IMR-90 (cell line): Measurements from ENCODE around the gene ROBO1. TPM values are rescaled to one million over a fixed set of nuclear protein-coding genes. Genes with fewer than 3 reads are reported as not detected.
A peak's percentile ranks its signal among the peaks of the same experiment; 100 is the strongest.

Experiments
- ATAC-seq: fragments of 200-7000 bp; cut with Tn5 transposase; 2 replicates; pipeline ENCODE4 v1.9.1; 2020; ENCODE audit warnings: low read depth, mild to moderate bottlenecking, moderate library complexity
- Bru-seq: library from RNA; stranded (reverse); fragments of 400-500 nt; gene quantifications from one replicate; lab custom pipeline; 2021; lab: Mats Ljungman, UMichigan
- BruChase-seq, 2 experiments: library from RNA; stranded (reverse); fragments of 400-500 nt; gene quantifications; one replicate each; lab custom pipeline; 2021; lab: Mats Ljungman, UMichigan
- BruUV-seq: library from RNA; stranded (reverse); fragments of 400-500 nt; replicated peaks from 2 replicates; lab custom pipeline; 2021; lab: Mats Ljungman, UMichigan
- CTCF ChIA-PET: fragments of 300-600 bp; formaldehyde crosslinking; extraction: SDS; loops from one replicate; lab custom pipeline; 2021; ENCODE audit warnings: antibody characterized with exemption; lab: Yijun Ruan, JAX
- POLR2A ChIA-PET: fragments of 300-600 bp; sonication (Branson Sonifier 250); formaldehyde crosslinking; loops from one replicate; lab custom pipeline; 2022; ENCODE audit warnings: antibody characterized with exemption; ENCODE audit not compliant: unreplicated experiment; lab: Charles Lee
- DNase-seq: peaks from one replicate; pipeline ENCODE4 v3.0.0; 2013
- H2AFZ ChIP-seq: replicated peaks from 2 replicates; pipeline ENCODE3; 2013; ENCODE audit warnings: low read length, mild to moderate bottlenecking; ENCODE audit not compliant: poor library complexity
- H2AK5ac ChIP-seq: 2 replicates; pipeline ENCODE4 v1.6.1; 2013; ENCODE audit warnings: low read depth, low read length, inconsistent platforms
- H2AK9ac ChIP-seq: replicated peaks from 2 replicates; pipeline ENCODE3; 2013; ENCODE audit warnings: mild to moderate bottlenecking, low read depth, low read length, moderate library complexity; ENCODE audit not compliant: poor library complexity
- H2BK120ac ChIP-seq: 2 replicates; pipeline ENCODE4 v1.6.1; 2013; ENCODE audit warnings: low read depth, low read length, inconsistent platforms
- H2BK15ac ChIP-seq: 3 replicates; pipeline ENCODE4 v1.6.1; 2013; ENCODE audit warnings: low read depth, low read length, inconsistent platforms
- H2BK20ac ChIP-seq: 2 replicates; pipeline ENCODE4 v1.6.1; 2013; ENCODE audit warnings: low read depth, mild to moderate bottlenecking, inconsistent platforms, low read length, moderate library complexity
- H2BK5ac ChIP-seq: 2 replicates; pipeline ENCODE4 v1.6.1; 2013; ENCODE audit warnings: mild to moderate bottlenecking, low read depth, low read length, inconsistent platforms; ENCODE audit not compliant: poor library complexity, severe bottlenecking
- H3K14ac ChIP-seq: replicated peaks from 2 replicates; pipeline ENCODE4 v1.6.1; 2013; ENCODE audit warnings: low read depth, low read length, inconsistent platforms
- H3K18ac ChIP-seq: 2 replicates; pipeline ENCODE4 v1.6.1; 2013; ENCODE audit warnings: low read depth, low read length, control low read depth
- H3K23ac ChIP-seq: 2 replicates; pipeline ENCODE4 v1.6.1; 2013; ENCODE audit warnings: low read depth, low read length, inconsistent platforms
- H3K27ac ChIP-seq: 2 replicates; pipeline ENCODE4 v1.5.1; 2013; ENCODE audit warnings: mild to moderate bottlenecking, control low read depth, low read length; ENCODE audit not compliant: insufficient read depth
- H3K27me3 ChIP-seq: 2 replicates; pipeline ENCODE4 v1.6.1; 2013; ENCODE audit warnings: low read length; ENCODE audit not compliant: control insufficient read depth, insufficient read depth
- H3K36me3 ChIP-seq: 2 replicates; pipeline ENCODE4 v1.6.1; 2013; ENCODE audit warnings: low read length, mixed read lengths; ENCODE audit not compliant: control insufficient read depth, insufficient read depth
- H3K4ac ChIP-seq: 2 replicates; pipeline ENCODE4 v1.6.1; 2013; ENCODE audit warnings: low read depth, low read length, inconsistent platforms
- H3K4me1 ChIP-seq: 2 replicates; pipeline ENCODE4 v1.6.1; 2013; ENCODE audit warnings: low read length, mixed read lengths; ENCODE audit not compliant: control insufficient read depth, insufficient read depth
- H3K4me2 ChIP-seq: 2 replicates; pipeline ENCODE4 v1.6.1; 2013; ENCODE audit warnings: low read depth, mild to moderate bottlenecking, control low read depth, low read length, moderate library complexity
- H3K4me3 ChIP-seq: 2 replicates; pipeline ENCODE4 v1.5.1; 2013; ENCODE audit warnings: low read depth, mild to moderate bottlenecking, control low read depth, low read length, moderate library complexity; ENCODE audit not compliant: insufficient read depth
- H3K56ac ChIP-seq: 2 replicates; pipeline ENCODE4 v1.6.1; 2013; ENCODE audit warnings: low read length, inconsistent platforms; ENCODE audit not compliant: insufficient read depth; ENCODE audit errors: extremely low read depth
- H3K79me1 ChIP-seq, 2 experiments: 2 replicates each; pipeline ENCODE4 v1.6.1; 2013; ENCODE audit warnings: low read length in 2 of 2, inconsistent platforms in 1 of 2, low read depth in 1 of 2
- H3K9ac ChIP-seq: 2 replicates; pipeline ENCODE4 v1.6.1; 2013; ENCODE audit warnings: low read depth, low read length, control low read depth
- H3K9me1 ChIP-seq: 2 replicates; pipeline ENCODE4 v1.6.1; 2013; ENCODE audit warnings: low read length, inconsistent platforms; ENCODE audit not compliant: insufficient read depth
- H3K9me3 ChIP-seq: 2 replicates; pipeline ENCODE4 v1.6.1; 2013; ENCODE audit warnings: low read length; ENCODE audit not compliant: control insufficient read depth, insufficient read depth
- H4K20me1 ChIP-seq: 2 replicates; pipeline ENCODE4 v1.6.1; 2013; ENCODE audit warnings: low read length, inconsistent platforms; ENCODE audit not compliant: insufficient read depth
- H4K5ac ChIP-seq: 2 replicates; pipeline ENCODE4 v1.6.1; 2013; ENCODE audit warnings: mild to moderate bottlenecking, low read depth, low read length, control low read depth
- H4K8ac ChIP-seq, 2 experiments: 2 replicates each; pipeline ENCODE4 v1.6.1; 2013; ENCODE audit warnings: low read depth in 2 of 2, low read length in 2 of 2, control low read depth in 1 of 2, inconsistent platforms in 1 of 2
- H4K91ac ChIP-seq: 2 replicates; pipeline ENCODE4 v1.6.1; 2013; ENCODE audit warnings: low read depth, low read length, inconsistent platforms; ENCODE audit not compliant: insufficient read depth
- BHLHE40 ChIP-seq: fragments of 150-350 bp; IDR thresholded peaks from 2 replicates; pipeline ENCODE4 v1.6.1; 2016; ENCODE audit warnings: mild to moderate bottlenecking, low read depth, low read length
- CEBPB ChIP-seq: IDR thresholded peaks from 2 replicates; pipeline ENCODE4 v1.6.1; 2012; ENCODE audit warnings: low read depth, low read length, improper control_type of control experiment
- CTCF ChIP-seq: conservative IDR thresholded peaks from 2 replicates; pipeline ENCODE4 v1.5.1; 2012; ENCODE audit warnings: mild to moderate bottlenecking, low read depth, low read length, improper control_type of control experiment
- ELK1 ChIP-seq: fragments of 150-350 bp; IDR thresholded peaks from 2 replicates; pipeline ENCODE4 v1.6.1; 2016; ENCODE audit warnings: low read depth, mild to moderate bottlenecking, low read length, moderate library complexity, borderline replicate concordance
- FOS ChIP-seq: fragments of 150-350 bp; IDR thresholded peaks from 2 replicates; pipeline ENCODE4 v1.6.1; 2016; ENCODE audit warnings: low read depth, low read length
- MAFK ChIP-seq: IDR thresholded peaks from 2 replicates; pipeline ENCODE4 v1.6.1; 2012; ENCODE audit warnings: low read depth, low read length, improper control_type of control experiment
- MAZ ChIP-seq: IDR thresholded peaks from 2 replicates; pipeline ENCODE4 v1.6.1; 2012; ENCODE audit warnings: low read depth, mild to moderate bottlenecking, low read length, improper control_type of control experiment, moderate library complexity, borderline replicate concordance
- MXI1 ChIP-seq: IDR thresholded peaks from 2 replicates; pipeline ENCODE4 v1.6.1; 2012; ENCODE audit warnings: low read depth, mild to moderate bottlenecking, low read length, moderate library complexity, borderline replicate concordance
- NFE2L2 ChIP-seq: fragments of 150-350 bp; IDR thresholded peaks from 2 replicates; pipeline ENCODE4 v1.6.1; 2016; ENCODE audit warnings: low read depth, mild to moderate bottlenecking, low read length
- POLR2A ChIP-seq: IDR thresholded peaks from 2 replicates; pipeline ENCODE4 v1.6.1; 2012; ENCODE audit warnings: mild to moderate bottlenecking, low read depth, low read length
- RAD21 ChIP-seq: IDR thresholded peaks from 2 replicates; pipeline ENCODE4 v1.6.1; 2012; ENCODE audit warnings: low read length, improper control_type of control experiment
- RCOR1 ChIP-seq: IDR thresholded peaks from 2 replicates; pipeline ENCODE4 v1.6.1; 2012; ENCODE audit warnings: mild to moderate bottlenecking, low read length, improper control_type of control experiment; ENCODE audit not compliant: insufficient replicate concordance
- RFX5 ChIP-seq: IDR thresholded peaks from 2 replicates; pipeline ENCODE4 v1.8.0; 2012; ENCODE audit warnings: low read depth, mild to moderate bottlenecking, low read length, moderate library complexity
- SMC3 ChIP-seq: fragments of 150-350 bp; IDR thresholded peaks from 2 replicates; pipeline ENCODE4 v1.6.1; 2016; ENCODE audit warnings: low read depth, mild to moderate bottlenecking, antibody characterized with exemption, low read length, moderate library complexity
- USF2 ChIP-seq: fragments of 150-350 bp; IDR thresholded peaks from 2 replicates; pipeline ENCODE4 v1.6.1; 2017; ENCODE audit warnings: mild to moderate bottlenecking, antibody characterized with exemption, low read length, low read depth
- WGBS, 2 experiments: methylation state at CpG; one replicate each; pipeline versions ENCODE4 v1.1.5 to v1.1.7; 2013; ENCODE audit warnings: missing lambda C conversion rate in 2 of 2; ENCODE audit not compliant: insufficient read length in 1 of 2; ENCODE audit errors: extremely low coverage in 2 of 2; 5-methylcytosine and 5-hydroxymethylcytosine counted together
- dilution Hi-C: fragments of 300-500 bp; cut with HindIII; formaldehyde crosslinking; loops from one replicate; pipeline ENCODE4 v1.14.3; 2018; ENCODE audit warnings: low sequenced_read_pairs; ENCODE audit not compliant: unreplicated experiment
- in situ Hi-C: fragments of 300-500 bp; cut with MboI; formaldehyde crosslinking; loops from 3 replicates; pipeline ENCODE4 v1.14.3; 2019; ENCODE audit warnings: low sequenced_read_pairs, inconsistent platforms, mixed read lengths
- intact Hi-C: fragments of 100-400 bp; cut with micrococcal nuclease; formaldehyde crosslinking; loops from 2 replicates; pipeline ENCODE4 v1.10.0; 2022
- long read RNA-seq: library from polyadenylated mRNA; unstranded; transcript quantifications from one replicate; pipeline ENCODE4 v2.0.0, GENCODE V29; 2021; ENCODE audit not compliant: unreplicated experiment
- polyA plus RNA-seq, 3 experiments: library from polyadenylated mRNA; depleted of rRNA; stranded (reverse); fragments of >200 nt; gene quantifications; 2 replicates each; pipeline ENCODE4 v1.2.3, GENCODE V29; 2012; ENCODE audit warnings: low replicate concordance in 1 of 3
- total RNA-seq: library from RNA; depleted of rRNA; stranded (reverse); fragments of >200 nt; gene quantifications from 2 replicates; pipeline ENCODE4 v1.2.3, GENCODE V29; 2012; rRNA removed

Gene ROBO1
- total RNA-seq (53.9 and 60.8 TPM in 2 replicates), polyA plus RNA-seq (2012; rRNA removed) (23.8 and 24.1 TPM in 2 replicates), Bru-seq, nascent RNA (percentile 53 among the genes with signal in this experiment), BruChase-seq, experiment 1, labeled RNA remaining after a 6-hour chase (percentile 43 among the genes with signal in this experiment), BruChase-seq, experiment 2, labeled RNA remaining after a 2-hour chase (percentile 47 among the genes with signal in this experiment)
- polyA plus RNA-seq (2012; cell fraction: cytosol; rRNA removed), result 10.2 and 11.4 TPM in 2 replicates
- polyA plus RNA-seq (2012; cell fraction: nucleus; rRNA removed; ENCODE audit: low replicate concordance), result 12.9 and 34.4 TPM in 2 replicates
- long read RNA-seq, full-length matches to known transcripts, result 2 of 49 reads
- long read RNA-seq, partial matches to known transcripts, result 38 of 49 reads
- long read RNA-seq, other reads (novel, unspliced or antisense), result 9 of 49 reads

GRCh38 chr3:79767905-79768267 lies at the start of gene ROBO1:
Gene ROBO1 (minus strand): TSS chr3:79767998.
- Histone ChIP-seq H2BK120ac (no peak within 1 kb of the TSS), H4K20me1 (no peaks in the 10 kb centered on the region), H2BK5ac (no peak within 1 kb of the TSS), H3K36me3 (no peaks in the 10 kb centered on the region), H3K4me3 (no peak within 1 kb of the TSS), H3K27me3 (no peaks in the 10 kb centered on the region; the same call in 1 of the 2 replicates), H3K4ac (no peak within 1 kb of the TSS), H3K4me1 (no peaks in the 10 kb centered on the region), H2AK5ac (no peak within 1 kb of the TSS), H2AK9ac (no peak within 1 kb of the TSS), H3K4me2 (no peak within 1 kb of the TSS), H3K27ac (no peak within 1 kb of the TSS), H3K14ac (no peak within 1 kb of the TSS), H3K56ac (no peak within 1 kb of the TSS), H3K9me1 (no peaks in the 10 kb centered on the region), H3K9ac (no peak within 1 kb of the TSS), H3K23ac (no peak within 1 kb of the TSS), H2BK15ac (no peak within 1 kb of the TSS), H4K8ac (no peak within 1 kb of the TSS), H3K18ac (no peak within 1 kb of the TSS), H2AFZ (no peak within 1 kb of the TSS), H4K5ac (no peak within 1 kb of the TSS), H2BK20ac (no peak within 1 kb of the TSS), H3K9me3 (no peaks in the 10 kb centered on the region; the same call in 1 of the 2 replicates), H3K79me1 (no peaks in the 10 kb centered on the region), H4K91ac (no peak within 1 kb of the TSS)
- WGBS, 2 experiments, result no CpG with 5 or more reads among the region's 12 CpGs
- intact Hi-C loops, result no loop called here
- ATAC-seq, result no peak
- no TSS peak for BruUV-seq
- ChIA-PET POLR2A (no interaction called here), CTCF (no interaction called here)
- dilution Hi-C loops, result no loop called here
- in situ Hi-C loops, result no loop called here
- DNase-seq, result no peak
- TF ChIP-seq RAD21, result no peak
- no peak for TF ChIP-seq NFE2L2
- no peak for TF ChIP-seq USF2
- no peak for TF ChIP-seq BHLHE40
- TF ChIP-seq CTCF, result no peak
- TF ChIP-seq MAZ, result no peak
- no peak for TF ChIP-seq POLR2A
- no peak for TF ChIP-seq FOS
- TF ChIP-seq SMC3, result no peak
- no peak for TF ChIP-seq RCOR1
- no peak for TF ChIP-seq ELK1
- no peak for TF ChIP-seq CEBPB
- no peak for TF ChIP-seq MAFK
- no peak for TF ChIP-seq RFX5
- TF ChIP-seq MXI1, result no peak
